ENCODE measurements around the gene PPP1R12A. TPM values are rescaled to one million over a fixed set of nuclear protein-coding genes. Genes with fewer than 3 reads are reported as not detected.

PPP1R12A gene
- total RNA-seq, 1 experiment from 2014 or later: 52.0 TPM

GRCh38 chr12:79934281-79935020, 446 bp downstream of the PPP1R12A start:
- DNase-seq (ENCODE audit: low read depth, low spot score): no peak

More at GRCh38 chr12:79934281-79935020, 446 bp downstream of the PPP1R12A start:
- H3K9me3 ChIP-seq (ENCODE audit: control insufficient read depth in 1 of 2, insufficient read depth in 1 of 2, low read depth in 1 of 2, low read length in 2 of 2): no peaks in the 10 kb centered on the region
- H3K4me2 ChIP-seq (ENCODE audit: low read length): peak overlapping the region; percentile 89
- TF ChIP-seq CTCF (IDR thresholded peaks at IDR 0.05 in 2 of 3, conservative IDR thresholded peaks at IDR 0.05 in 1 of 3; ENCODE audit: borderline replicate concordance in 1 of 3, insufficient read depth in 1 of 3, low read depth in 2 of 3, low read length in 2 of 3): no peak
- peak; percentile 71; the same call in 1 of the 2 replicates for TF ChIP-seq EGR1 (IDR thresholded peaks at IDR 0.05; ENCODE audit: low read depth)
- TF ChIP-seq YY1 (IDR thresholded peaks at IDR 0.05; ENCODE audit: extremely low read depth, insufficient replicate concordance, low read depth, low read length): peak; percentile 77
- TF ChIP-seq ZFX (IDR thresholded peaks at IDR 0.05): 0 out of 2 replicates have a peak, but pooled peaks have one; percentile 12
- no TSS peak for BruUV-seq (replicated peaks)
- RAD21 ChIA-PET (ENCODE audit: low non-redundant PET in 1 of 2, low total read pairs in 2 of 2, uncharacterized antibody in 2 of 2, unreplicated experiment in 2 of 2): no interaction called here
- no peaks in the 10 kb centered on the region for H3K9me2 ChIP-seq (ENCODE audit: insufficient read depth)
- H2AFZ ChIP-seq (ENCODE audit: low read depth, low read length, poor library complexity, severe bottlenecking): no peak overlapping the region
- POLR2A ChIA-PET: interaction anchor here (1.5 kb wide), 1 partner anchor 11 kb away, joined by 5 read pairs; no protein-coding TSS in a partner anchor
- H3K79me2 ChIP-seq (ENCODE audit: insufficient read depth, low read length): peaks cover 53% of the 10 kb centered on the region
- no peaks in the 10 kb centered on the region for H3K36me3 ChIP-seq (ENCODE audit: control insufficient read depth in 1 of 2, insufficient read depth in 2 of 2, low read length in 2 of 2)
- H3K4me1 ChIP-seq (ENCODE audit: control insufficient read depth in 1 of 2, insufficient read depth in 2 of 2, low read length in 2 of 2): peaks cover 3 to 15% of the 10 kb centered on the region in 2 experiments; a peak in 3 of 4 replicates
- H4K20me1 ChIP-seq (ENCODE audit: insufficient read depth): no peaks in the 10 kb centered on the region
- intact Hi-C loops (cut with micrococcal nuclease): no loop called here
- CTCF ChIA-PET: interaction anchor here (1.9 kb wide), 1 partner anchor 253 kb away, joined by 4 read pairs; no protein-coding TSS in a partner anchor
- H3K4me3 ChIP-seq (replicated peaks in 1 of 2; ENCODE audit: low read depth in 1 of 2, low read length in 2 of 2): peak overlapping the region; percentile 77 to 91
- peak overlapping the region; percentile 91 for H3K9ac ChIP-seq (ENCODE audit: low read length)
- peak overlapping the region; percentile 75 for H3K27ac ChIP-seq (ENCODE audit: low read depth, low read length)
- ATAC-seq: peak; percentile 23
- no peaks in the 10 kb centered on the region for H3K27me3 ChIP-seq (ENCODE audit: insufficient read depth, low read length)
